Measurements from ENCODE around the gene PSMD2.
"Not testable (repeated sequence)": the region's sequence is repeated elsewhere in the genome, so short reads cannot be mapped to it uniquely, and the experiment has no call there.

PSMD2 gene

GRCh38 chr3:184336547-184337398 is 37.7 kb downstream of the PSMD2 start:
- H3K4me1 ChIP-seq (ENCODE audit: control extremely low read depth in 1 of 4, control insufficient read depth in 4 of 4, insufficient read depth in 4 of 4, low read length in 3 of 4) = peaks cover 1 to 32% (median 22%) of the 10 kb centered on the region in 4 experiments

GRCh38 chr3:184337399-184337714 is 38.3 kb downstream of the PSMD2 start, which contains the start of gene FAM131A:
Gene FAM131A (plus strand): TSS chr3:184337600. CDS start chr3:184337631, 31 bp downstream.
- H3K9me3 ChIP-seq (ENCODE audit: control extremely low read depth in 1 of 5, control insufficient read depth in 4 of 5, insufficient read depth in 2 of 5, low read depth in 1 of 5, low read length in 4 of 5) = no peaks in the 10 kb centered on the region
- peak within 1 kb of the TSS; percentile 43 to 88 (median 73) for H3K4me3 ChIP-seq (ENCODE audit: control insufficient read depth in 1 of 7, extremely low read depth in 1 of 7, insufficient read depth in 4 of 7, low read depth in 2 of 7, low read length in 6 of 7)
- peak within 1 kb of the TSS in 1 of 2 experiments; percentile 84 for H3K27ac ChIP-seq (ENCODE audit: insufficient read depth in 1 of 2, low read depth in 1 of 2, low read length in 2 of 2, poor library complexity in 1 of 2, severe bottlenecking in 2 of 2)
- H3K4me1 ChIP-seq (ENCODE audit: control extremely low read depth in 1 of 4, control insufficient read depth in 4 of 4, insufficient read depth in 4 of 4, low read length in 3 of 4) = peaks cover 1 to 32% (median 22%) of the 10 kb centered on the region in 4 experiments
- CTCF ChIA-PET = interaction anchor here (0.8 to 4.3 kb wide), 10 partner anchors 11 to 100 kb away, joined by 3 to 29 read pairs (median 4); no protein-coding TSS in a partner anchor
- 93% methylated on average over 6 of the region's 6 CpGs for WGBS (ENCODE audit: insufficient coverage)
- POLR2A ChIA-PET = interaction anchor here (0.6 kb wide), 1 partner anchor 242 kb away, joined by 3 read pairs; no protein-coding TSS in a partner anchor
- H3K27me3 ChIP-seq (replicated peaks in 2 of 5; ENCODE audit: control insufficient read depth in 4 of 5, insufficient read depth in 5 of 5, low read length in 4 of 5) = no peaks in the 10 kb centered on the region
- peaks cover 0 to 39% (median 24%) of the 10 kb centered on the region in 4 experiments for H3K36me3 ChIP-seq (ENCODE audit: control insufficient read depth in 4 of 4, insufficient read depth in 4 of 4, low read length in 3 of 4)
- DNase-seq = no peak

More at GRCh38 chr3:184336547-184337398, 37.7 kb downstream of the PSMD2 start:
- POLR2A ChIA-PET = no interaction called here
- Histone ChIP-seq H3K4me3 (ENCODE audit: control insufficient read depth in 1 of 7, extremely low read depth in 1 of 7, insufficient read depth in 4 of 7, low read depth in 2 of 7, low read length in 6 of 7) (peak overlapping the region; percentile 43 to 88 (median 73)), H3K27me3 (replicated peaks in 2 of 5; ENCODE audit: control insufficient read depth in 4 of 5, insufficient read depth in 5 of 5, low read length in 4 of 5) (no peaks in the 10 kb centered on the region), H3K9me3 (ENCODE audit: control extremely low read depth in 1 of 5, control insufficient read depth in 4 of 5, insufficient read depth in 2 of 5, low read depth in 1 of 5, low read length in 4 of 5) (no peaks in the 10 kb centered on the region), H3K36me3 (ENCODE audit: control insufficient read depth in 4 of 4, insufficient read depth in 4 of 4, low read length in 3 of 4) (peaks cover 2 to 41% (median 29%) of the 10 kb centered on the region in 4 experiments), H3K27ac (ENCODE audit: insufficient read depth in 1 of 2, low read depth in 1 of 2, low read length in 2 of 2, poor library complexity in 1 of 2, severe bottlenecking in 2 of 2) (peak overlapping the region in 1 of 2 experiments; percentile 84)
- peak in 1 of 3 donors; percentile 46 for DNase-seq
- CTCF ChIA-PET = interaction anchor here (0.8 to 4.3 kb wide), 10 partner anchors 10 to 101 kb away, joined by 3 to 29 read pairs (median 4); no protein-coding TSS in a partner anchor
- WGBS (ENCODE audit: insufficient coverage) = 22% methylated on average over 15 of the region's 17 CpGs

GRCh38 chr3:184337981-184338380 is 38.9 kb downstream of the PSMD2 start:
- Histone ChIP-seq H3K9me3 (ENCODE audit: control extremely low read depth in 1 of 5, control insufficient read depth in 4 of 5, insufficient read depth in 2 of 5, low read depth in 1 of 5, low read length in 4 of 5) (no peaks in the 10 kb centered on the region), H3K27me3 (replicated peaks in 2 of 5; ENCODE audit: control insufficient read depth in 4 of 5, insufficient read depth in 5 of 5, low read length in 4 of 5) (no peaks in the 10 kb centered on the region), H3K36me3 (ENCODE audit: control insufficient read depth in 4 of 4, insufficient read depth in 4 of 4, low read length in 3 of 4) (peaks cover 0 to 32% (median 23%) of the 10 kb centered on the region in 4 experiments), H3K4me3 (ENCODE audit: control insufficient read depth in 1 of 7, extremely low read depth in 1 of 7, insufficient read depth in 4 of 7, low read depth in 2 of 7, low read length in 6 of 7) (no peak overlapping the region), H3K27ac (ENCODE audit: insufficient read depth in 1 of 2, low read depth in 1 of 2, low read length in 2 of 2, poor library complexity in 1 of 2, severe bottlenecking in 2 of 2) (no peak overlapping the region), H3K4me1 (ENCODE audit: control extremely low read depth in 1 of 4, control insufficient read depth in 4 of 4, insufficient read depth in 4 of 4, low read length in 3 of 4) (peaks cover 1 to 32% (median 22%) of the 10 kb centered on the region in 4 experiments)
- POLR2A ChIA-PET = interaction anchor here (0.6 kb wide), 1 partner anchor 243 kb away, joined by 3 read pairs; no protein-coding TSS in a partner anchor
- 100% methylated on average over 5 of the region's 7 CpGs for WGBS (ENCODE audit: insufficient coverage)
- no peak for DNase-seq
- CTCF ChIA-PET = interaction anchor here (1.0 to 4.3 kb wide), 11 partner anchors 11 to 99 kb away, joined by 3 to 29 read pairs (median 3); no protein-coding TSS in a partner anchor

- ChIA-PET POLR2A (no interaction called here), CTCF (interaction anchor here (1.0 to 4.3 kb wide), 5 partner anchors 10 to 41 kb away, joined by 3 to 29 read pairs (median 3); no protein-coding TSS in a partner anchor)
- H3K9me3 ChIP-seq (ENCODE audit: control extremely low read depth in 1 of 5, control insufficient read depth in 4 of 5, insufficient read depth in 2 of 5, low read depth in 1 of 5, low read length in 4 of 5) = no peaks in the 10 kb centered on the region
- WGBS (ENCODE audit: insufficient coverage) = 51% methylated on average over 35 of the region's 37 CpGs
- H3K36me3 ChIP-seq (ENCODE audit: control insufficient read depth in 4 of 4, insufficient read depth in 4 of 4, low read length in 3 of 4) = peaks cover 0 to 27% (median 19%) of the 10 kb centered on the region in 4 experiments
- H3K27ac ChIP-seq (ENCODE audit: insufficient read depth in 1 of 2, low read depth in 1 of 2, low read length in 2 of 2, poor library complexity in 1 of 2, severe bottlenecking in 2 of 2) = no peak overlapping the region
- H3K27me3 ChIP-seq (replicated peaks in 2 of 5; ENCODE audit: control insufficient read depth in 4 of 5, insufficient read depth in 5 of 5, low read length in 4 of 5) = no peaks in the 10 kb centered on the region
- peaks cover 1 to 32% (median 22%) of the 10 kb centered on the region in 4 experiments for H3K4me1 ChIP-seq (ENCODE audit: control extremely low read depth in 1 of 4, control insufficient read depth in 4 of 4, insufficient read depth in 4 of 4, low read length in 3 of 4)
- peak in 2 of 3 donors; percentile 45 to 57 for DNase-seq
- H3K4me3 ChIP-seq (ENCODE audit: control insufficient read depth in 1 of 7, extremely low read depth in 1 of 7, insufficient read depth in 4 of 7, low read depth in 2 of 7, low read length in 6 of 7) = no peak overlapping the region
Observed at GRCh38 chr3:184338511-184338945, 39.5 kb downstream of the PSMD2 start.

- Histone ChIP-seq H3K27ac (ENCODE audit: insufficient read depth in 1 of 2, low read depth in 1 of 2, low read length in 2 of 2, poor library complexity in 1 of 2, severe bottlenecking in 2 of 2) (no peak overlapping the region), H3K9me3 (ENCODE audit: control extremely low read depth in 1 of 5, control insufficient read depth in 4 of 5, insufficient read depth in 2 of 5, low read depth in 1 of 5, low read length in 4 of 5) (no peaks in the 10 kb centered on the region), H3K4me1 (ENCODE audit: control extremely low read depth in 1 of 4, control insufficient read depth in 4 of 4, insufficient read depth in 4 of 4, low read length in 3 of 4) (peaks cover 1 to 32% (median 22%) of the 10 kb centered on the region in 4 experiments), H3K36me3 (ENCODE audit: control insufficient read depth in 4 of 4, insufficient read depth in 4 of 4, low read length in 3 of 4) (peaks cover 0 to 22% (median 14%) of the 10 kb centered on the region in 4 experiments), H3K27me3 (replicated peaks in 2 of 5; ENCODE audit: control insufficient read depth in 4 of 5, insufficient read depth in 5 of 5, low read length in 4 of 5) (no peaks in the 10 kb centered on the region), H3K4me3 (ENCODE audit: control insufficient read depth in 1 of 7, extremely low read depth in 1 of 7, insufficient read depth in 4 of 7, low read depth in 2 of 7, low read length in 6 of 7) (no peak overlapping the region)
- WGBS (ENCODE audit: insufficient coverage) = 88% methylated on average over 8 of the region's 8 CpGs
- ChIA-PET POLR2A (no interaction called here), CTCF (interaction anchor here (0.9 to 4.3 kb wide), 5 partner anchors 12 to 41 kb away, joined by 3 to 29 read pairs (median 3); no protein-coding TSS in a partner anchor)
- DNase-seq = no peak
Observed at GRCh38 chr3:184339001-184339400, 40.0 kb downstream of the PSMD2 start.

GRCh38 chr3:184339451-184340135 is 40.6 kb downstream of the PSMD2 start:
- H3K27ac ChIP-seq (ENCODE audit: insufficient read depth in 1 of 2, low read depth in 1 of 2, low read length in 2 of 2, poor library complexity in 1 of 2, severe bottlenecking in 2 of 2); DNase-seq; H3K27me3 ChIP-seq (replicated peaks in 2 of 5; ENCODE audit: control insufficient read depth in 4 of 5, insufficient read depth in 5 of 5, low read length in 4 of 5); POLR2A ChIA-PET; H3K9me3 ChIP-seq (ENCODE audit: control extremely low read depth in 1 of 5, control insufficient read depth in 4 of 5, insufficient read depth in 2 of 5, low read depth in 1 of 5, low read length in 4 of 5); H3K4me3 ChIP-seq (ENCODE audit: control insufficient read depth in 1 of 7, extremely low read depth in 1 of 7, insufficient read depth in 4 of 7, low read depth in 2 of 7, low read length in 6 of 7): not testable (repeated sequence)
- WGBS (ENCODE audit: insufficient coverage) = 98% methylated on average over 18 of the region's 19 CpGs
- Histone ChIP-seq H3K36me3 (ENCODE audit: control insufficient read depth in 4 of 4, insufficient read depth in 4 of 4, low read length in 3 of 4) (peaks cover 0 to 18% (median 12%) of the 10 kb centered on the region in 4 experiments), H3K4me1 (ENCODE audit: control extremely low read depth in 1 of 4, control insufficient read depth in 4 of 4, insufficient read depth in 4 of 4, low read length in 3 of 4) (peaks cover 1 to 30% (median 22%) of the 10 kb centered on the region in 4 experiments)
- CTCF ChIA-PET = interaction anchor here (0.9 to 4.3 kb wide), 4 partner anchors 12 to 34 kb away, joined by 3 to 29 read pairs (median 6); no protein-coding TSS in a partner anchor

Measured in common myeloid progenitor, CD34-positive (primary cell).